H1 (cell line): ENCODE measurements around the gene TUT1. TPM values are rescaled to one million over a fixed set of nuclear protein-coding genes. Genes with fewer than 3 reads are reported as not detected.

Experiments used
- CTCF ChIA-PET: fragments of 300-600 bp; sonication (Branson Sonifier 250); formaldehyde crosslinking; loops from one replicate; lab custom pipeline; 2021; ENCODE audit not compliant: partially characterized antibody; lab: Charles Lee
- POLR2A ChIA-PET: fragments of 300-600 bp; sonication (Branson Sonifier 250); formaldehyde crosslinking; loops from one replicate; lab custom pipeline; 2021; ENCODE audit warnings: inconsistent platforms; ENCODE audit not compliant: partially characterized antibody; lab: Charles Lee
- DNase-seq, 2 experiments: peaks; one replicate each; pipeline versions ENCODE4 v3.0.0 to v3.0.0-alpha.2; 2010 to 2022; ENCODE audit warnings: low spot score in 2 of 2, low read depth in 1 of 2, mixed read lengths in 1 of 2
- FAIRE-seq: peaks from 2 replicates; lab custom pipeline; 2011; peaks lifted over from hg19 to GRCh38; lab: Jason Lieb, UNC
- H2AFZ ChIP-seq: 2 replicates; pipeline ENCODE4 v1.8.1; 2012; ENCODE audit warnings: low read length, inconsistent platforms
- H2AK5ac ChIP-seq: 2 replicates; pipeline ENCODE4 v1.6.1; 2013; ENCODE audit warnings: low read depth, low read length
- H2BK120ac ChIP-seq: replicated peaks from 2 replicates; pipeline ENCODE3; 2013; ENCODE audit warnings: low read depth, low read length, inconsistent platforms
- H2BK12ac ChIP-seq: 2 replicates; pipeline ENCODE4 v1.6.1; 2013; ENCODE audit warnings: low read depth, low read length
- H2BK15ac ChIP-seq: 2 replicates; pipeline ENCODE4 v1.6.1; 2013; ENCODE audit warnings: low read length
- H2BK20ac ChIP-seq: 2 replicates; pipeline ENCODE4 v1.6.1; 2013; ENCODE audit warnings: low read length
- H2BK5ac ChIP-seq: 2 replicates; pipeline ENCODE4 v1.6.1; 2013; ENCODE audit warnings: low read depth, low read length
- H3K14ac ChIP-seq: 2 replicates; pipeline ENCODE4 v1.6.1; 2013; ENCODE audit warnings: inconsistent platforms; ENCODE audit not compliant: insufficient read length
- H3K18ac ChIP-seq: 2 replicates; pipeline ENCODE4 v1.6.1; 2013; ENCODE audit warnings: low read length; ENCODE audit errors: extremely low read depth
- H3K23ac ChIP-seq: 2 replicates; pipeline ENCODE4 v1.6.1; 2013; ENCODE audit warnings: inconsistent platforms; ENCODE audit not compliant: insufficient read length
- H3K23me2 ChIP-seq: 2 replicates; pipeline ENCODE4 v1.6.1; 2013; ENCODE audit warnings: low read depth, low read length
- H3K27ac ChIP-seq: 2 replicates; pipeline ENCODE4 v1.6.1; 2011; ENCODE audit warnings: low read depth, low read length, inconsistent platforms
- H3K27me3 ChIP-seq, 4 experiments: replicated peaks in 1 of 4; 1 replicate in 1 of 4; 2 replicates in 3 of 4; pipeline versions ENCODE4 v1.6.1 to v1.8.1; 2011 to 2013; ENCODE audit warnings: low read length in 3 of 4, mild to moderate bottlenecking in 3 of 4, inconsistent platforms in 2 of 4, mixed read lengths in 2 of 4, moderate library complexity in 1 of 4; ENCODE audit not compliant: control insufficient read depth in 3 of 4, insufficient read depth in 3 of 4; ENCODE audit errors: extremely low read depth in 1 of 4
- H3K36me3 ChIP-seq, 4 experiments: 2 replicates each; pipeline versions ENCODE4 v1.6.1 to v1.8.1; 2011 to 2013; ENCODE audit warnings: mild to moderate bottlenecking in 4 of 4, low read length in 3 of 4, moderate library complexity in 2 of 4, control low read depth in 1 of 4, inconsistent platforms in 1 of 4; ENCODE audit not compliant: insufficient read depth in 4 of 4, control insufficient read depth in 2 of 4
- H3K4ac ChIP-seq: replicated peaks from 2 replicates; pipeline ENCODE3; 2013; ENCODE audit warnings: low read length, low read depth, mixed read lengths, inconsistent platforms; ENCODE audit not compliant: insufficient read length
- H3K4me1 ChIP-seq, 4 experiments: replicated peaks in 1 of 4; 1 replicate in 1 of 4; 2 replicates in 3 of 4; pipeline versions ENCODE4 v1.6.1 to v1.8.1; 2011 to 2013; ENCODE audit warnings: low read length in 3 of 4, inconsistent platforms in 2 of 4, mixed read lengths in 1 of 4; ENCODE audit not compliant: insufficient read depth in 4 of 4, control insufficient read depth in 3 of 4
- H3K4me2 ChIP-seq, 2 experiments: 2 replicates each; pipeline versions ENCODE4 v1.6.1 to v1.8.1; 2011 to 2013; ENCODE audit warnings: low read depth in 2 of 2, low read length in 2 of 2, control low read depth in 1 of 2, inconsistent platforms in 1 of 2, mild to moderate bottlenecking in 1 of 2; ENCODE audit not compliant: insufficient read depth in 1 of 2
- H3K4me3 ChIP-seq, 4 experiments: fragments of 200-600, 300-600 bp in 1 of 4; sonication (generic), shearing (Covaris generic), sonication (Bioruptor Twin) in 1 of 4; 2 replicates each; pipeline versions ENCODE4 v1.5.1 to v1.8.1; 2011 to 2016; ENCODE audit warnings: low read length in 4 of 4, low read depth in 3 of 4, control low read depth in 2 of 4, inconsistent platforms in 2 of 4, mild to moderate bottlenecking in 2 of 4, mixed read lengths in 1 of 4, moderate library complexity in 1 of 4; ENCODE audit not compliant: insufficient read depth in 2 of 4; ENCODE audit errors: extremely low read depth in 1 of 4
- H3K56ac ChIP-seq: replicated peaks from 2 replicates; pipeline ENCODE3; 2013; ENCODE audit warnings: low read depth, mild to moderate bottlenecking, mixed read lengths, low read length, inconsistent platforms; ENCODE audit not compliant: insufficient read length
- H3K79me1 ChIP-seq: 2 replicates; pipeline ENCODE4 v1.6.1; 2013; ENCODE audit warnings: low read depth, low read length, control low read depth
- H3K79me2 ChIP-seq, 2 experiments: 2 replicates each; pipeline versions ENCODE4 v1.6.1 to v1.8.1; 2012 to 2013; ENCODE audit warnings: low read length in 2 of 2, mild to moderate bottlenecking in 2 of 2, inconsistent platforms in 1 of 2; ENCODE audit not compliant: insufficient read depth in 2 of 2, control insufficient read depth in 1 of 2
- H3K9ac ChIP-seq, 4 experiments: replicated peaks in 1 of 4; 1 replicate in 1 of 4; 2 replicates in 3 of 4; pipeline versions ENCODE4 v1.6.1 to v1.8.1; 2011 to 2013; ENCODE audit warnings: low read depth in 3 of 4, low read length in 3 of 4, control low read depth in 2 of 4, mild to moderate bottlenecking in 2 of 4, moderate library complexity in 2 of 4, inconsistent platforms in 1 of 4; ENCODE audit errors: extremely low read depth in 1 of 4
- H3K9me3 ChIP-seq, 2 experiments: 2 replicates each; pipeline versions ENCODE4 v1.6.1 to v1.8.1; 2012 to 2013; ENCODE audit warnings: mild to moderate bottlenecking in 2 of 2, moderate library complexity in 2 of 2, control low read depth in 1 of 2, inconsistent platforms in 1 of 2, low read depth in 1 of 2, low read length in 1 of 2, mixed read lengths in 1 of 2; ENCODE audit not compliant: insufficient read depth in 2 of 2
- H4K20me1 ChIP-seq, 2 experiments: replicated peaks in 1 of 2; 2 replicates each; pipeline versions ENCODE3 to v1.8.1; 2011 to 2013; ENCODE audit warnings: inconsistent platforms in 2 of 2, low read length in 2 of 2, mild to moderate bottlenecking in 1 of 2; ENCODE audit not compliant: insufficient read depth in 2 of 2, control insufficient read depth in 1 of 2
- H4K5ac ChIP-seq: 2 replicates; pipeline ENCODE4 v1.6.1; 2013; ENCODE audit warnings: low read length, low read depth, mixed read lengths, inconsistent platforms; ENCODE audit not compliant: insufficient read length
- H4K8ac ChIP-seq: 2 replicates; pipeline ENCODE4 v1.8.0; 2013; ENCODE audit warnings: mild to moderate bottlenecking, moderate library complexity, low read length, inconsistent platforms; ENCODE audit not compliant: insufficient read depth; ENCODE audit errors: extremely low read depth
- H4K91ac ChIP-seq: replicated peaks from 2 replicates; pipeline ENCODE3; 2013; ENCODE audit warnings: low read length, mixed read lengths, inconsistent platforms; ENCODE audit not compliant: insufficient read length
- KDM1A ChIP-seq: fragments of 200-600, 300-600 bp; sonication (generic); IDR thresholded peaks from 2 replicates; pipeline ENCODE4 v1.7.1; 2016; ENCODE audit warnings: mild to moderate bottlenecking, low read length, borderline replicate concordance
- SRF ChIP-seq: IDR thresholded peaks from 2 replicates; pipeline ENCODE4 v1.6.1; 2011; ENCODE audit warnings: mild to moderate bottlenecking, low read depth, low read length, moderate library complexity
- whole genome bisulfite sequencing, 2 experiments: shearing (Covaris generic) in 1 of 2; methylation state at CpG; one replicate each; pipeline versions ENCODE4 v1.1.6 to v1.1.7; 2013 to 2015; ENCODE audit warnings: low lambda C conversion rate in 2 of 2, mixed read lengths in 2 of 2, inconsistent platforms in 1 of 2, low coverage in 1 of 2, missing lambda C conversion rate in 1 of 2; ENCODE audit not compliant: insufficient replicate concordance in 2 of 2, insufficient coverage in 1 of 2, insufficient read length in 1 of 2; ENCODE audit errors: extremely low coverage in 1 of 2, missing lambda C conversion rate in 1 of 2; 5-methylcytosine and 5-hydroxymethylcytosine counted together
- polyA plus RNA-seq, 7 experiments: library from polyadenylated mRNA; depleted of rRNA in 3 of 7; stranded (reverse) in 5 of 7; unstranded in 2 of 7; fragments of >200 nt in 5 of 7; fragments of 200-250 nt in 2 of 7; gene quantifications; 1 replicate in 5 of 7; 2 replicates in 1 of 7; 4 replicates in 1 of 7; pipeline versions ENCODE4 v1.2.1 to v1.2.3, GENCODE V29; 2011 to 2013; ENCODE audit warnings: missing spikeins in 2 of 7, mixed read lengths in 2 of 7
- total RNA-seq: library from RNA; stranded (reverse); fragmentation: NEBNext Ultra II Directional; extraction: Animal tissue kit (Norgen Biotek cat#: 25700); gene quantifications from 2 replicates; pipeline ENCODE4 v1.2.1, GENCODE V29; 2021
- TF ChIP-seq, protein P1 (sequence below): IDR thresholded peaks from 2 replicates; pipeline ENCODE4 v1.6.1; 2011; ENCODE audit warnings: low read length, improper control_type of control experiment

Gene TUT1
- total and polyA plus RNA-seq, 2 of the 8 experiments (the other 6 are each of a cell fraction or from before 2014, with no cell fraction given): 17.8 to 24.6 TPM

DNA sequence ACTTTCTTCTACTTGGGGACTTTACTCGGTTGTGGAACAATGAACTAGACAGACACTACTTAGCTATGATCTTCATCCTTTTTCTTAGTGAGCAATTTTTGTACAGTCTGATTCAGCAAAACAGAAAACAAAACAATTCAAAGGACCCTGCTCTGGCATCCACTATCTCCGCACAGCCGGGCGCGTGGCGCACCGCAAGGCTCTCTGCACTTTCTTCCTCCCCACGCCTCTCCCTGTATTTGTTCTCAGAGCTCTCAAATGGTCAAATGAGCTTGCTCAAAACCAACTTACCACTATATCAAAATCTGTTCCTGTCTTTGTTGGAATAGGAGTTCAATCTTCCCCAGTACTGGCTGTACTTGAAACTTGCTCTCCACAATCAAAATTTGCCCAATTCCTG is 25.1 kb downstream of the TUT1 start:
- Histone ChIP-seq H2BK20ac (no peak overlapping the region), H3K36me3 (peaks cover 43 to 84% (median 66%) of the 10 kb centered on the region in 4 experiments), H3K27me3 (no peaks in the 10 kb centered on the region), H4K91ac (no peak overlapping the region), H3K4me3 (no peak overlapping the region), H3K79me2 (peaks cover 0 to 52% of the 10 kb centered on the region in 2 experiments; a peak in 2 of 4 replicates), H3K9ac (no peak overlapping the region), H2AK5ac (no peak overlapping the region), H2BK5ac (no peak overlapping the region), H3K27ac (no peak overlapping the region), H3K23ac (no peak overlapping the region), H3K18ac (no peak overlapping the region), H3K4ac (no peak overlapping the region), H3K9me3 (no peaks in the 10 kb centered on the region), H3K56ac (no peak overlapping the region), H3K4me2 (no peak overlapping the region), H4K8ac (no peak overlapping the region), H3K79me1 (no peaks in the 10 kb centered on the region; the same call in 1 of the 2 replicates), H2AFZ (no peak overlapping the region), H2BK15ac (no peak overlapping the region), H4K5ac (no peak overlapping the region), H3K23me2 (no peaks in the 10 kb centered on the region), H4K20me1 (peaks cover 18 to 36% of the 10 kb centered on the region in 2 experiments), H3K14ac (no peak overlapping the region), H3K4me1 (peaks cover 0 to 6% (median 1%) of the 10 kb centered on the region in 4 experiments; a peak in 2 of 7 replicates), H2BK120ac (no peak overlapping the region), H2BK12ac (no peak overlapping the region)
- no peak for DNase-seq
- WGBS, 2 experiments: 98% methylated on average over 8 of the region's 8 CpGs; no CpG with 5 or more reads in 1 of the 2 experiments
- ChIA-PET POLR2A (interaction anchor here (0.6 to 20.7 kb wide), 8 partner anchors 3 to 179 kb away, joined by 3 to 336 read pairs (median 4); partner anchors contain the start of genes EEF1G and TUT1), CTCF (interaction anchor here (0.6 to 3.2 kb wide), 10 partner anchors 21 to 185 kb away, joined by 3 to 17 read pairs (median 4); partner anchors contain the start of gene TUT1)
- no peak for FAIRE-seq
- no peak for TF ChIP-seq SRF
- TF ChIP-seq, protein P1, sequence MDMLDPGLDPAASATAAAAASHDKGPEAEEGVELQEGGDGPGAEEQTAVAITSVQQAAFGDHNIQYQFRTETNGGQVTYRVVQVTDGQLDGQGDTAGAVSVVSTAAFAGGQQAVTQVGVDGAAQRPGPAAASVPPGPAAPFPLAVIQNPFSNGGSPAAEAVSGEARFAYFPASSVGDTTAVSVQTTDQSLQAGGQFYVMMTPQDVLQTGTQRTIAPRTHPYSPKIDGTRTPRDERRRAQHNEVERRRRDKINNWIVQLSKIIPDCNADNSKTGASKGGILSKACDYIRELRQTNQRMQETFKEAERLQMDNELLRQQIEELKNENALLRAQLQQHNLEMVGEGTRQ: no peak
- no peak for TF ChIP-seq KDM1A
